ENCODE data around the gene TMEM223.

DNA sequence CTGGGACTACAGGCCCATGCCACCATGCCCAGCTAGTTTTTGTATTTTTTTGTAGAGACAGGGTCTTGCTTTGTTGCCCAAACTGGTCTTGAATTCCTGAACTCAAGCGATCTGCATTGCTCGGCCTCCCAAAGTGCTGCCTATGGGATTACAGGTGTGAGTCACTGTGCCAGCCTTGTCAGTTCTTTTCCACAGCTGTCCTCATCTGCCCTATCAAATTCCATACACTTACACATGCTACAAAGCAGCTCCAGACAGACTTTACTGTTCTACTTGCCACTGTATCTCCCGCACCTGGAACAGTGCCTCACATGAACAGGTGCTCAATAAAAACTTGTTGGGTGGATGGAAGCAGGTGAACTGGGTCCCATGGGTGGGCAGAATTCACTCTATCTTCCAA, 31.9 kb upstream of the TMEM223 start:
- TF ChIP-seq TCF7L2 (IDR thresholded peaks at IDR 0.05; ENCODE audit: low read depth, low read length) (no peak), POLR2AphosphoS5 (IDR thresholded peaks at IDR 0.05; ENCODE audit: low read depth, low read length) (no peak), SIN3A (IDR thresholded peaks at IDR 0.05; ENCODE audit: borderline replicate concordance, insufficient read depth, low read depth, low read length) (no peak), REST (IDR thresholded peaks at IDR 0.05; ENCODE audit: insufficient read depth in 1 of 2, low read depth in 2 of 2, low read length in 1 of 2) (no peak)
- TF ChIP-seq, protein P1, sequence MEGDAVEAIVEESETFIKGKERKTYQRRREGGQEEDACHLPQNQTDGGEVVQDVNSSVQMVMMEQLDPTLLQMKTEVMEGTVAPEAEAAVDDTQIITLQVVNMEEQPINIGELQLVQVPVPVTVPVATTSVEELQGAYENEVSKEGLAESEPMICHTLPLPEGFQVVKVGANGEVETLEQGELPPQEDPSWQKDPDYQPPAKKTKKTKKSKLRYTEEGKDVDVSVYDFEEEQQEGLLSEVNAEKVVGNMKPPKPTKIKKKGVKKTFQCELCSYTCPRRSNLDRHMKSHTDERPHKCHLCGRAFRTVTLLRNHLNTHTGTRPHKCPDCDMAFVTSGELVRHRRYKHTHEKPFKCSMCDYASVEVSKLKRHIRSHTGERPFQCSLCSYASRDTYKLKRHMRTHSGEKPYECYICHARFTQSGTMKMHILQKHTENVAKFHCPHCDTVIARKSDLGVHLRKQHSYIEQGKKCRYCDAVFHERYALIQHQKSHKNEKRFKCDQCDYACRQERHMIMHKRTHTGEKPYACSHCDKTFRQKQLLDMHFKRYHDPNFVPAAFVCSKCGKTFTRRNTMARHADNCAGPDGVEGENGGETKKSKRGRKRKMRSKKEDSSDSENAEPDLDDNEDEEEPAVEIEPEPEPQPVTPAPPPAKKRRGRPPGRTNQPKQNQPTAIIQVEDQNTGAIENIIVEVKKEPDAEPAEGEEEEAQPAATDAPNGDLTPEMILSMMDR (IDR thresholded peaks at IDR 0.05), result no peak

All from Panc1 (cell line).